Hepatocyte (in vitro differentiated cells): ENCODE results near the gene S100A2.

Experiments
- CTCF ChIP-seq: fragments of 200-600 bp; sonication (generic); IDR thresholded peaks from 2 replicates; pipeline ENCODE4 v1.5.1; 2016; ENCODE audit warnings: antibody characterized with exemption, mild to moderate bottlenecking; ENCODE audit not compliant: poor library complexity
- EZH2phosphoT487 ChIP-seq: fragments of 200-600 bp; sonication (generic); IDR thresholded peaks from one replicate; pipeline ENCODE4 v1.6.1; 2018; ENCODE audit warnings: antibody characterized with exemption, mild to moderate bottlenecking, low read depth, moderate library complexity; ENCODE audit not compliant: unreplicated experiment, severe bottlenecking

- TF ChIP-seq CTCF = no peak
- TF ChIP-seq EZH2phosphoT487 = no peak
Observed at GRCh38 chr1:153563483-153563901, 2.2 kb downstream of the S100A2 start.
